Activated naive CD8-positive, alpha-beta T cell treated with anti-CD3 and anti-CD28 coated beads, Interleukin-2, amount 10 ng/mL, durations not matched to agents 7 days and 5 days (primary cell): ENCODE data around the gene CEBPZ. TPM values are rescaled to one million over a fixed set of nuclear protein-coding genes. Genes with fewer than 3 reads are reported as not detected.
"Not testable (repeated sequence)": the region's sequence is repeated elsewhere in the genome, so short reads cannot be mapped to it uniquely, and the experiment has no call there.

Source experiments
- ATAC-seq: fragments of 150-1000 bp; cut with Tn5 transposase; one replicate; pipeline ENCODE4 v1.10.0; 2021; ENCODE audit warnings: low read depth, moderate library complexity
- POLR2A ChIA-PET: fragments of 350-600 bp; sonication (Branson Sonifier 250); formaldehyde crosslinking; loops from one replicate; lab custom pipeline; 2021; ENCODE audit warnings: antibody characterized with exemption; lab: Charles Lee
- DNase-seq: peaks from one replicate; pipeline ENCODE4 v3.0.0; 2021
- H3K27ac Mint-ChIP-seq: one replicate; pipeline ENCODE4 v1.8.0; 2022; ENCODE audit warnings: mild to moderate bottlenecking, mixed read lengths
- H3K27me3 Mint-ChIP-seq: one replicate; pipeline ENCODE4 v1.8.0; 2022; ENCODE audit warnings: mild to moderate bottlenecking, moderate library complexity, mixed read lengths
- H3K36me3 Mint-ChIP-seq: one replicate; pipeline ENCODE4 v1.8.0; 2021; ENCODE audit warnings: mild to moderate bottlenecking, mixed read lengths
- H3K4me1 Mint-ChIP-seq: one replicate; pipeline ENCODE4 v1.8.0; 2021; ENCODE audit warnings: mixed read lengths
- H3K4me3 Mint-ChIP-seq: one replicate; pipeline ENCODE4 v1.8.0; 2022; ENCODE audit warnings: mild to moderate bottlenecking, moderate library complexity, mixed read lengths
- H3K9me3 Mint-ChIP-seq: one replicate; pipeline ENCODE4 v1.8.0; 2021; ENCODE audit warnings: mixed read lengths
- total RNA-seq, 2 experiments: library from RNA; stranded (reverse); gene quantifications; one replicate each; pipeline ENCODE4 v1.2.3, GENCODE V29; 2021

CEBPZ gene
- total RNA-seq, 2 experiments from 2014 or later: 63.7 to 66.5 TPM

DNA sequence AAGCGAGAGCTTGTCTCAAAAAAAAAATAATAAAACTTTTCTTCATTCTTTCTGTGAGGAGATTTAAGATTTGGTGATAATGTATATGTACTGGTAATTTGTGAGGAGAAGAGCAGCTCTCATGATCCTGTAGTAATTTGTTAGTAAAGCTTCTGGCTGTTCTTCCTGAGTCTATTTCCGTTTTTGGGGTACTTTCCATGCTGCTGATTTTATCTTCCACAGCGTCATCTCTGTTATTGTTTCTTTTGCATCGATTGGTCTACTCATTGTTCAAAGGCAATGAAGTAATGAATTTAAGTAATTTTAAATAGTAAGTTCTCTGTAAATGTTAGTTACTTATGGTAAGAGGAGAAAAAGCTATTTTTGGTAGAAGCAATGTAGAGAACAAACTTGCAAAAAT lies 12.0 kb upstream of the CEBPZ start:
- no peak for DNase-seq
- no peak overlapping the region for H3K27ac Mint-ChIP-seq
- H3K4me3 Mint-ChIP-seq: no peak overlapping the region
- no peaks in the 10 kb centered on the region for H3K9me3 Mint-ChIP-seq
- ATAC-seq: no peak
- H3K27me3 Mint-ChIP-seq: no peaks in the 10 kb centered on the region
- POLR2A ChIA-PET: interaction anchor here (1.4 kb wide), 1 partner anchor 11 kb away, joined by 5 read pairs; no protein-coding TSS in a partner anchor
- peaks cover 5% of the 10 kb centered on the region for H3K4me1 Mint-ChIP-seq
- peaks cover 35% of the 10 kb centered on the region for H3K36me3 Mint-ChIP-seq

DNA sequence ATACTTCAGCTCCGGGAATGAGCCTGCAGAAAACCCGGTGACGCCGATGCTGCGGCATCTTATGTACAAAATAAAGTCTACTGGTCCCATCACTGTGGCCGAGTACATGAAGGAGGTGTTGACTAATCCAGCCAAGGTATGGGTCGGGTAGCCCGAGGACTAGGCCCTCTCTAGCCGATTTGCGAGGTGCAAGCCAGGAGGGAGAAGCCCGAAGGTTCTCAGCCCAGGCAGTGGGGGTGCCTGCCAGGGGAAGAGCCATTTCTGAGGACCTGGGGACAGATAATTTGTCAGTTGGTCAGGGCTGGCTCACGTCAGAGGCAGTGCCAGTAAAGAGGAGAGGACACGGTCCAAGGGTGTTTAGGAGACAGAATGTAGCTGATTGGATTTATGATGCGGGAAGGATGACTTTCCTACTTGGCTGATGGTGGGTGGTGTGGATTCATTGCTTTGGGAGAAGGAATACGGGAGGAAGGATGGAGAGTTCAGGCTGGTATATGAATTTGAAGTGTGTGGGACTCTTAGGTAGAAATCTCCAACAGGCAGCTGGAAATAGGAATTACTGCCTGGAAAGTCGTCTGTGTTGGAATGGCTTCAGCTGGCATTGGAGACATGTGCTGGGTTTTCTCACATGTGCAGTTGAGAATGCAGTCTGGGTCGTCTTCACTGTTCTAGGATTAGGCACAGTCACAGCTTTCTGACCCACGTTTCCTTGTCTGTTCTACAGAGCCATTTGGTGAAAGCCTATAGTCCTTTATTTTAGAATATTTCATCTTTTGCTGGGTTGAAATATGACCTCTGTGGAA lies 936 bp upstream of the CEBPZ start:
- Mint-ChIP-seq H3K9me3 (no peaks in the 10 kb centered on the region), H3K4me3 (no peak overlapping the region), H3K27me3 (no peaks in the 10 kb centered on the region), H3K4me1 (peaks cover 17% of the 10 kb centered on the region), H3K27ac (no peak overlapping the region), H3K36me3 (peaks cover 21% of the 10 kb centered on the region)
- POLR2A ChIA-PET: interaction anchor here (0.7 to 2.2 kb wide), 6 partner anchors 11 to 1394 kb away, joined by 3 to 20 read pairs (median 4); partner anchors contain the start of gene EIF2AK2
- no peak for DNase-seq
- peak; percentile 1 for ATAC-seq

DNA sequence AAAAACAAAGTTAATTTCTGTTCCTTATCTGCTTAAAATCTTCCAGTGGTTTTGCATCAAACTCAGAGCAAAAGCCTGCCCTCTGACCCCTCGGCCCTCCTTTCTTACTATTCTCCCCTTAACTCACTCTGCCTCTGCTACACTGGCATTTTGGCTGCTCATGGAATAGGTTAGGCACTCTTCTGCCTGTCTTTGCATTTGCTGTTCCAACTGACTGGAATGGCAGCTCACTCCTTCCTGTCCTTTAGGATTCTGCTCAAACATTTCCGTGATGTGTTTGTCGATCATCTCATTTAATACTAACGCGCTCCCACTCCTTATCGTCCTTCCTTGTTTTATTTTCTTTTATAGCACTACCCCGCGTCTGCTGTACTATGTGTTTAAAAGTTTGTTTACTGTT lies 815 bp downstream of the CEBPZ start:
- Mint-ChIP-seq H3K27ac (no peak overlapping the region), H3K27me3 (no peaks in the 10 kb centered on the region), H3K4me1 (peaks cover 24% of the 10 kb centered on the region), H3K36me3 (peaks cover 19% of the 10 kb centered on the region), H3K4me3 (no peak overlapping the region), H3K9me3 (no peaks in the 10 kb centered on the region)
- DNase-seq (no peak), ATAC-seq (no peak)
- POLR2A ChIA-PET: no interaction called here

DNA sequence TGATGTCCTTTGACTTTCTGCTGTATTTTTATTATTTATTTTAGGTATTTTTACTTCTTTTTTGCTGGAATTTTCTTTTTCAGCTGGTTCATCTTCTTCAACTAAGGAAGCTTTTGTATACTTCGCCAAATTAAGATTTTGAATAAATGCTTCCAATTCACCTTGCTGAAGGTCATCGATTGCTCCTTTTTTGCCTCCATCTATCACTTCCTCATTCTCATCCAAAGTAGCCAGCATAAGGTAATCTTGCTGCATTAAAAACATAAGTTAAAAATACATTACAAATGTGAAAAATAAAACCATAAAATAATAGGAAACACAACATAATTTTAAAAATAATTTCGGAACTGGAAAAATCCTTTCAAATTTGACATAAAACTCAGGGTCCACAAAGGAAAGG lies 2.6 kb downstream of the CEBPZ start:
- H3K4me1 Mint-ChIP-seq: peaks cover 23% of the 10 kb centered on the region
- H3K9me3 Mint-ChIP-seq: no peaks in the 10 kb centered on the region
- H3K27ac Mint-ChIP-seq: no peak overlapping the region
- ATAC-seq: no peak
- no peak for DNase-seq
- no peaks in the 10 kb centered on the region for H3K27me3 Mint-ChIP-seq
- H3K36me3 Mint-ChIP-seq: peaks cover 17% of the 10 kb centered on the region
- POLR2A ChIA-PET: no interaction called here
- no peak overlapping the region for H3K4me3 Mint-ChIP-seq

DNA sequence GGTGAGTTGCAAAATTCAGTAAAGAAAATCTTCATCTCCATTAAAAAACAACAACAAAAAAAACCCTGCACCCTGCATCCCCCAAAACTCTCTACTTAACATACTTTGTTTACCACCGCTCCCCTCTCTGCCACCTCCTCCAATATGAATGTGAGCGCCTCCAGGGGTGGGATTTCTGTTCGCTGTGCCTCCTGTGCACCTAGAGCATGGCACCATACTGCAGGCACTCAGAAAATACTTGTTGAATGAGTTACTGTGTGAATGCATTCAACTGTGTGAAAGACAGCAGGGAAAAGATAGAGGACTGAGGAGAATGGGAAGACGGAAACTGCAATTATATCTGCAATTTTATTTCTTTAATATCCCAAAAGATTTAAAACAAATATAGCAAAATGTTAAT lies 4.5 kb downstream of the CEBPZ start:
- Mint-ChIP-seq H3K36me3 (peaks cover 24% of the 10 kb centered on the region), H3K27ac (peak overlapping the region; percentile 17), H3K9me3 (no peaks in the 10 kb centered on the region), H3K27me3 (no peaks in the 10 kb centered on the region), H3K4me3 (no peak overlapping the region), H3K4me1 (peaks cover 35% of the 10 kb centered on the region)
- POLR2A ChIA-PET: no interaction called here
- DNase-seq: no peak
- no peak for ATAC-seq

DNA sequence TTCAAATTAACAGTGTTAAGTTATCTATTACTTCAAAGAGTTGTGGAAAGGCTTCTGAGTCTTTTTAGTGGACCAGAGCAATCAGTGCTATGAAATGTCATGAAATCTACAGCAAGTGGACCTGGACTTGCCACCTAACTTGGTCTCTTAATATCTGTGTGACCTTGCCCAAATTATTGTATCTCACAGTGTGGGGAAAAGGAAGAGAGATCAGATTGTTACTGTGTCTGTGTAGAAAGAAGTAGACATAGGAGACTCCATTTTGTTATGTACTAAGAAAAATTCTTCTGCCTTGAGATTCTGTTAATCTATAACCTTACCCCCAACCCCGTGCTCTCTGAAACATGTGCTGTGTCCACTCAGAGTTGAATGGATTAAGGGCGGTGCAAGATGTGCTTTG lies 6.3 kb downstream of the CEBPZ start:
- H3K4me3 Mint-ChIP-seq, H3K27me3 Mint-ChIP-seq, DNase-seq, POLR2A ChIA-PET, ATAC-seq, H3K27ac Mint-ChIP-seq, H3K9me3 Mint-ChIP-seq: not testable (repeated sequence)
- Mint-ChIP-seq H3K36me3 (peaks cover 33% of the 10 kb centered on the region), H3K4me1 (peaks cover 39% of the 10 kb centered on the region)

DNA sequence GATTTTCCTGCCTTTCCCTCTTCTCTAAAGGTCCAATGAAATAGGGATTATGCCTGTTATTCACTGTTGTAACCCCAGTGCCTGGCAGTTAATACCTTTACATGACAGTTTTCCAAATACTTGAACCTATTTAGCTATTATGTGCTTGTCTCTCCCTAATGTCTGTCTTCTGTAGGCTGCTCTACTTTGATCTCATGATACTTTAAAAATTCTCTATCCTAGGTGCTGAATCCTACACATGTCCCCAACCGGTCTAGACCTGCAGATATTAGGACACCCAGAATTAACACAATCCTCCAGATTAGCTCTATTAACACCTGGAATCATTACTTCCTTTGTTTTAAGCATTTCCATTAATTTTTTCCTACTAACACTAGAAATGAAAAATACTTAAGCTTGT lies 7.3 kb downstream of the CEBPZ start:
- H3K27ac Mint-ChIP-seq: no peak overlapping the region

DNA sequence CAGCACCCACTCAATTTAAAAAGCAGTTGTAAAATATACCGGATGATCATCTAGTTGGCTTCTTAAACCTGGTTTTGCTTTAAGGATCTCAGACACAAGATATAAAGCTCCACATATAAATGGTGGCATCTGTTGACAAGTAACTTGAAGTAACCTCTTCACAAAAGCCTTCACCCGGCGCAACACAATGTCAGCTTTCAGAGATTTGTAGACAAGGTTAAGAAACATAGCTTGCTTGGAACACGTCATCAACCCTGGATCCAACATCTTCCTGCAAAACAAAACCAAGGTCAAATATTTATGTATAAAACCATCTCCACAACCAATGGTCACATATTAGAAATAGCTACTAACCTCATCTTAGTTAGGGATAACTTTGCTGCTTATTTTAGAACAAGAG lies 8.3 kb downstream of the CEBPZ start:
- Mint-ChIP-seq H3K27ac (no peak overlapping the region), H3K4me3 (no peak overlapping the region)

More for the DNA sequence above, 7.3 kb downstream of the CEBPZ start:
- POLR2A ChIA-PET: no interaction called here
- no peaks in the 10 kb centered on the region for H3K27me3 Mint-ChIP-seq
- peaks cover 33% of the 10 kb centered on the region for H3K36me3 Mint-ChIP-seq
- DNase-seq (no peak), ATAC-seq (no peak)
- no peak overlapping the region for H3K4me3 Mint-ChIP-seq
- peaks cover 32% of the 10 kb centered on the region for H3K4me1 Mint-ChIP-seq
- no peaks in the 10 kb centered on the region for H3K9me3 Mint-ChIP-seq

DNA sequence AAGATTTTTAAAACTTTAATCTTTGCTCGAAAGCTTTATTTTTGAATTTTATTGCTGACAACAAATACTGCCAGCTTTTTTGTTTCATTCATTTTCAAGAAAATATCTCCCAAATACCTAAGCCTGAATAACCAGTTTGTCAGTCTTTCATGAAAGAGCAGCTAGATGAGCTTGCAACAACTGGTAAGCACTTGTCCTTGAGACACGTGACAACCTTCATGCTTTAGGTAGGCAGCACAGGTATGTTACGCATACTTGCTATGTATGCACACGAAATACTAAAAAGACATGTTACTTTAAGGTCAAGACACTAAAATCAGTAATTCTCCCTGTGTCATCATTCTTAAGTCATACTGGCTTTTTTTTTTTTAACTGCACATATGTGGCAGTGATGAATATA lies 12.3 kb downstream of the CEBPZ start:
- POLR2A ChIA-PET: interaction anchor here (0.7 kb wide), 1 partner anchor 13 kb away, joined by 3 read pairs; the partner anchor contains the start of genes CEBPZ and NDUFAF7
- Mint-ChIP-seq H3K4me3 (no peak overlapping the region), H3K4me1 (peaks cover 19% of the 10 kb centered on the region), H3K9me3 (no peaks in the 10 kb centered on the region), H3K27me3 (no peaks in the 10 kb centered on the region), H3K36me3 (peaks cover 37% of the 10 kb centered on the region), H3K27ac (no peak overlapping the region)
- no peak for DNase-seq
- no peak for ATAC-seq

More for the DNA sequence above, 8.3 kb downstream of the CEBPZ start:
- no peak for DNase-seq
- H3K27me3 Mint-ChIP-seq: no peaks in the 10 kb centered on the region
- POLR2A ChIA-PET: interaction anchor here (0.7 to 1.0 kb wide), 2 partner anchors 10 to 66 kb away, joined by 3 to 4 read pairs; partner anchors contain the start of gene EIF2AK2
- H3K36me3 Mint-ChIP-seq: peaks cover 36% of the 10 kb centered on the region
- no peaks in the 10 kb centered on the region for H3K9me3 Mint-ChIP-seq
- no peak for ATAC-seq
- H3K4me1 Mint-ChIP-seq: peaks cover 31% of the 10 kb centered on the region

DNA sequence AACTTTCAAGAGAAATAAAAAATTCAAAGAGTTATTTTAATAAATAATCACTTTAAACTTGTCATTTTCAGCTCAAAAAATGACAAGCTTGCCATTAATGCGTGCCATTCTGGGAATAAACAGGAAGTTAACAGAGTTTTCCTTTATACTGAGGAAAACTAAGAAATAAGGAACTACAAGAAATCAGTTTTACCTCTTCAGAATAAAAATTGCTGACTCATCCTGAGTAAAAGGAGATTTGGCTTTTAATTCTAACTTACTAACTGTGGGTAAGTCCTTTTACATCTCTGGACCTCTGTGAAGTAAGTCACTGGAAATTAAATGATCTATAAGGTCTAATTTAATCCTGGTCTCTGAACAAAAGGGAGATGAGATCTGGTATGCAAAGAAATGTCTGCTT lies 16.1 kb downstream of the CEBPZ start:
- peaks cover 2% of the 10 kb centered on the region for H3K4me1 Mint-ChIP-seq
- no peak overlapping the region for H3K4me3 Mint-ChIP-seq
- ATAC-seq: no peak
- no peak overlapping the region for H3K27ac Mint-ChIP-seq
- no peaks in the 10 kb centered on the region for H3K27me3 Mint-ChIP-seq
- no peak for DNase-seq
- POLR2A ChIA-PET: no interaction called here
- no peaks in the 10 kb centered on the region for H3K9me3 Mint-ChIP-seq
- peaks cover 41% of the 10 kb centered on the region for H3K36me3 Mint-ChIP-seq

GRCh38 chr2:37211939-37212338 lies 19.5 kb downstream of the CEBPZ start:
- Mint-ChIP-seq H3K36me3 (peaks cover 67% of the 10 kb centered on the region), H3K9me3 (peaks cover 22% of the 10 kb centered on the region), H3K4me3 (no peak overlapping the region), H3K4me1 (peaks cover 9% of the 10 kb centered on the region), H3K27me3 (no peaks in the 10 kb centered on the region), H3K27ac (no peak overlapping the region)
- no peak for ATAC-seq
- POLR2A ChIA-PET: interaction anchor here (1.0 kb wide), 1 partner anchor 12 kb away, joined by 3 read pairs; no protein-coding TSS in a partner anchor
- no peak for DNase-seq

- Mint-ChIP-seq H3K9me3 (peaks cover 25% of the 10 kb centered on the region), H3K36me3 (peaks cover 69% of the 10 kb centered on the region), H3K4me1 (peaks cover 12% of the 10 kb centered on the region), H3K27me3 (no peaks in the 10 kb centered on the region), H3K4me3 (no peak overlapping the region), H3K27ac (no peak overlapping the region)
- ATAC-seq (no peak), DNase-seq (no peak)
- POLR2A ChIA-PET: interaction anchor here (0.7 to 1.0 kb wide), 2 partner anchors 11 to 120 kb away, joined by 3 read pairs; no protein-coding TSS in a partner anchor
These were observed 20.2 kb downstream of the CEBPZ start for GRCh38 chr2:37211212-37211611.

DNA sequence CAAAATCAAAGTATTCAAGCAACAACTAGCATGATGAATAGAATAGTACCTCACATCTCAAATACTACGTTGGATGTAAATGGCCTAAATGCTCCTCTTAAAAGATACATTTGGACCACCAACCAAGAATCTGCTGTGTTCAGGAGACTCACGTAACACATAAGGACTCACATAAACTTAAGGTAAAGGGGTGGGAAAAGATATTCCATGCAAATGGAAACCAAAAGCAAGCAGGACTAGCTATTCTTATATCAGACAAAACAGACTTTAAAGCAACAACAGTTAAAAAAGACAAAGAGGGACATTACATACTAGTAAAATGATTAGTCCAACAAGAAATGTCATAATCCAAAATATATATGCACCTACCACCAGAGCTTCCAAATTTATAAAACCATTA lies 24.6 kb downstream of the CEBPZ start:
- ATAC-seq, H3K4me3 Mint-ChIP-seq, H3K27ac Mint-ChIP-seq, DNase-seq, POLR2A ChIA-PET, H3K27me3 Mint-ChIP-seq: not testable (repeated sequence)
- Mint-ChIP-seq H3K36me3 (peaks cover 89% of the 10 kb centered on the region), H3K9me3 (peaks cover 31% of the 10 kb centered on the region), H3K4me1 (peaks cover 15% of the 10 kb centered on the region)
